Activated CD4-positive, alpha-beta T cell treated with anti-CD3 and anti-CD28 coated beads for 48 hours (primary cell): ENCODE data around the gene ITIH6.

ENCODE experiments used
- DNase-seq: peaks from one replicate; pipeline ENCODE4 v3.0.0-alpha.2; 2020

ITIH6 gene

DNA sequence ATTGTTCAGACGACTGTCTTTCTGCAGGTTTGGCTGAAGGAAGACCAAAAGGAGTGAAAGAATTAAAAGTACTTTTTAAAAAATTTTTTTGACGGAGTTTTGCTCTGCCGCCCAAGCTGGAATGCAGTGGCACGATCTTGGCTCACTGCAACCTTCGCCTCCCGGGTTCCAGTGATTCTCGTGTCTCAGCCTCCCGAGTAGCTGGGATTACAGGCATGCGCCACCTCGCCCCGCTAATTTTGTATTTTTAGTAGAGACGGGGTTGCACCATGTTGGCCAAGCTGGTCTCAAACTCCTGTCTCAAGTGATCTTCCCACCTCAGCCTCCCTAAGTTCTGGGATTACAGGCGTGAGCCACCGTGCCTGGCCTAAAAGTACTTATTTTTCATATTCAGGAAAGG is 86.3 kb downstream of the ITIH6 start:
- DNase-seq, result no peak

DNA sequence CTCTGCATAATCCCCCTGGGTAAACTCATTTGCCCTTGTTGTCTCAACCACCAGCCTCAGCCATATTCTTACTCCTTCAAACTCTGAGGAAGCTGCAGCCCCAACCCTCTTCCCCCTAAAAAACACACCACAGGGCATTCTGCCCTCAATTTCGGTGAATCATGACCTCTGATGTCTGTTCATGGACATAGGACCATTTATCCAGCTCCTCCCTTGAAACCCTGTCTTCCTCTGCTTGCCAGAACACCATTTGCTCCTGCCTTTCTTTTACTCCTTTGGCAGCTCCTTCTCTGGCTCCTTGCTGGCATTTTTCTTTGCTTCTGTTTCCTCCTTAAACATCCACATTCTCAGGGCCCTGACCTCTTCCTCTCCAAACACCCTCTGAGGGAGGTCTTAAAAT is 87.1 kb downstream of the ITIH6 start:
- DNase-seq, result no peak

DNA sequence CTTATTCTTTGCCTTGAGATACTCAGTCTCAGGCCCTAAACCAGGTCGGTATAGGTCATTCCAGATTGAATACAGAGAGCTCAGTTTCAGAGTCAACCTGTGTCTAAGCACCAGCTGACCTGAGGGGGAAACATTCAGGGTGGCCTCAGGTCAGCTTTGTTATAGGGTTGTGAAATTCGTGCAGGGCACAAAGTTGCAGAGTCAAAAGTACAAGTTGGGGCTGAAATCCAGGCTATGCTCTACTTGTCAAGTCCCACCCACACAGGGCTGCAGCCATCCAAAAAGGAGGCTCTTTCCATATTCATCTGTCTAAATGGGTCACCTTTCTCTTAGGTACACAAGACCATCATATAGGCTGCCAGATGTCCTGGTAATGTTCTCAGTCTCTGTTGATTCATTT is 89.7 kb downstream of the ITIH6 start:
- no peak for DNase-seq
